GM18505 (cell line): ENCODE data around the gene TTYH3.
"Not testable (repeated sequence)": the region's sequence is repeated elsewhere in the genome, so short reads cannot be mapped to it uniquely, and the experiment has no call there.

Experiments
- ATAC-seq: cut with Tn5 transposase; IDR thresholded peaks from one replicate; pipeline ENCODE4 v1.9.1; 2021; ENCODE audit not compliant: unreplicated experiment
- POLR2A ChIP-seq: IDR thresholded peaks from 4 replicates; pipeline ENCODE4 v1.6.1; 2011; ENCODE audit warnings: borderline replicate concordance; ENCODE audit not compliant: insufficient read depth, insufficient read length; ENCODE audit errors: extremely low read depth

Gene TTYH3, protein sequence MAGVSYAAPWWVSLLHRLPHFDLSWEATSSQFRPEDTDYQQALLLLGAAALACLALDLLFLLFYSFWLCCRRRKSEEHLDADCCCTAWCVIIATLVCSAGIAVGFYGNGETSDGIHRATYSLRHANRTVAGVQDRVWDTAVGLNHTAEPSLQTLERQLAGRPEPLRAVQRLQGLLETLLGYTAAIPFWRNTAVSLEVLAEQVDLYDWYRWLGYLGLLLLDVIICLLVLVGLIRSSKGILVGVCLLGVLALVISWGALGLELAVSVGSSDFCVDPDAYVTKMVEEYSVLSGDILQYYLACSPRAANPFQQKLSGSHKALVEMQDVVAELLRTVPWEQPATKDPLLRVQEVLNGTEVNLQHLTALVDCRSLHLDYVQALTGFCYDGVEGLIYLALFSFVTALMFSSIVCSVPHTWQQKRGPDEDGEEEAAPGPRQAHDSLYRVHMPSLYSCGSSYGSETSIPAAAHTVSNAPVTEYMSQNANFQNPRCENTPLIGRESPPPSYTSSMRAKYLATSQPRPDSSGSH

DNA sequence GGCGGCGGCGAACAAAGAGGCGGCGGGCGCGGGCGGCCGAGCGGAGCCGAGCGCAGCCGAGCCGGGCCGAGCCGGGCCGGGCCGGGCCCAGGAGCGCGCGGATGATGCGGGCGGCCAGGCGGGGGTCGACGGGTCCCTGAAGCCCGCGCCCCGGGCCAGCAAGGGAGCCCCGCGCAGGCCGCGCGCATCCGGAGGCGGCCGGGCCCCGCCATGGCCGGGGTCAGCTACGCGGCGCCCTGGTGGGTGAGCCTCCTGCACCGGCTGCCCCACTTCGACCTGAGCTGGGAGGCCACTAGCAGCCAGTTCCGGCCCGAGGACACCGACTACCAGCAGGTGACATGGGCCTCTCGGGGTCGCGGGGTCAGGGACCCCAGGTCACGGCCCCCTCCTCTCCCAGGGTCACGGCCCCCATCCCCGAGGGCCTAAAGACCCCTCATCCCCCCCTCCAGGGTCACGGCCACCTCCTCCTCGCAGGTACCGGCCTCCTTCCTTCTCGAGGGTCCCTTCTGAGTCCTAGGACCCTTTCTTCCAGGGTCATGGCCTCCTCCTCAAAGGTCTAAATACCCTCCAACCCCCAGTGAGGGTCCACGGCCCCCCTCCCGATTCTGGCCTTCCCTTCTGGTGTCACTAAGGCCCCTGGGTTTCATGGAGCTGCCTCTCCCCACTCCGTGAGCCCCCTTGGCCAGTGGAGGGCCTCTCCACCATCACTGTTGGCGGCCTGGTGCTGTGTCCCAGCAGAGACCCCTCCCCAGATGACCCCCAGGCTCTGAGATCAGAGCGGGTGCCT lies at the start of gene TTYH3:
TSS of gene TTYH3 (plus strand) at position 41 of the 787 bp plus-strand sequence. CDS start at position 211, 170 bp downstream.
- ATAC-seq = peak; percentile 36
- peak; percentile 20 for TF ChIP-seq POLR2A

DNA sequence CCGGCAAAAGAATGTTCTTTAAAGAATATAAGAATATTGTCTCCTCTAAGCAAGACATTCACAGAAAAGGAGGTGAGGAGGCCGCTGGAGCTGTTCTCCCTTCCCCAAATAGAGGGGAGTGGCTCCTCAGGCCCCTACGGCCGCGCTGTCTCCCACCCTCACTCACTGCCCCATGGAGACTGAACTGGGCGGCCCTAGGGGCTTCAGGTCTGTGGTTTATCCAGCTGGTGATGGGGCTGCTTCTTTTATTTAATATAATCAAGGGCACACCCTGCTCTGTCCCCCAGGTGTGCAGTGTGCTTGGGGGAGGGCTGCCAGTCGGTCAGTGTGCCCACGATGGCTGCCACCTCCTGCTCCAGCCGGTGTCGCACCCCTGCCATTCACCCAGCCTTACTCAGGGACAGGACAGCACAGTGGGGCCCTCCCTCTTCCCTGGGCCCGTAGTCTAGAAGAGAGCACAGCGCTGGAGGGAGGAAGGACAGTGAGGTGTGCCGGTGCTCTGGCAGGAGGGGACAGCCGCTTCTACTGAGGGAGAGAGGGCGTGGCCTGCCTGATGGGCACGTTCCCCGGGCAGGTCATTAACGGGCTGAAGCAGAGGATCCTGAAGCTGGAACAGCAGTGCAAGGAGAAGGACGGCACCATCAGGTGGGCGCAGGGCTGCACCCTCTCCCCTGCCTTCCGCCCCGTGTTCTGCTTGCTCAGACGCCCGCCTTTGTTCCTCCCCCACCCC lies 49.6 kb upstream of the TTYH3 start:
- no peak for TF ChIP-seq POLR2A
- no peak for ATAC-seq

DNA sequence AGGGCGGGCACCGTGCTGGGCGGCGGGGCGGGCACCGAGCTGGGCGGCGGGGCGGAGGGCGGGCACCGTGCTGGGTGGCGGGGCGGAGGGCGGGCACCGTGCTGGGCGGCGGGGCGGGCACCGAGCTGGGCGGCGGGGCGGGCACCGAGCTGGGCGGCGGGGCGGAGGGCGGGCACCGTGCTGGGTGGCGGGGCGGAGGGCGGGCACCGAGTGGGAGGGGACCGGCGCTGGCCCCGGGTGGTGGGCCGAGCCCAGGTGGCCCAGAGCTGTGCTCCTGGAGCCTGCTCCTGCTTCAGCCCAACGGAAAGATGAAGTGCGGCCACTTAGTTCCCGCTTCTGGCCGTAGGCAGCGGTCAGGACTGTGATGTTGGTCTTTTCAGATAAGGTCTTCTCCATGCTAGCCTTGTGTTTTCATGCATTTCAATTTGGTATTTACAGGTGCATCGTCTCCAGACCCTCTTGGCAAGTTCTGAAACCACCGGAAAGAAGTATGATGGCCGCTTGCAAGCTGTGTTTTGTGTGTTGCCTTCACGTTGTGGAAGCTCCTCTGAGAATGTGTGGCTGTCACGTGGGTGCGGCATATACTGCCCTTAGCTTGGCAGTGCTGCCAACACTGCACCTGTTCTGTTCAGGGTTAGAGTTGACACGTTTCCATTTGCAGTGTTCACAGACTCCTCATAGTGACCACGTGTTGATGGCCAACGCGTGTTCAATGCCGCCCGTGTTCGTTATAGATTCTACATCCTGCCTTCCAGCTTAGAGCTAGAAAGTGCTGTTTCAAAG lies 47.8 kb upstream of the TTYH3 start:
- ATAC-seq = no peak
- no peak for TF ChIP-seq POLR2A

DNA sequence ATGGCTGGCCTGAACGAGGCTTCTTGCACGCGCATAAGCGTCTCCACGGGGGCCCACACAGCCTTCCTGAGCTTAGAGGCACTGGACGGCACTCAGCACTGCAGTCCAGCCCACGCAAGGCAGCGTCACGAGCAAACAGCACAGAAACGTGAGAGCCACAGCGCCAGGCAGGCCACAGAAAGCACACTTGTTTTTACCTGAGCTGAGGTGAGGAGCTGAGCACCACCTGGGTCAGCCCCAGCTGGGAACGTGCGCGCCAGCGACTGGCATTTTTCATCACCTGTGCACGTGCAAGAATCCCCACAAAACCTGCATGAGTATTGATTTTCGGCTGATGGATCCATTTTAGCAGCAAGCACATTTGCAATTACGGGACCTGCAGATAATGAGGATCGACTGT lies 46.3 kb upstream of the TTYH3 start:
- ATAC-seq = no peak
- TF ChIP-seq POLR2A = no peak

DNA sequence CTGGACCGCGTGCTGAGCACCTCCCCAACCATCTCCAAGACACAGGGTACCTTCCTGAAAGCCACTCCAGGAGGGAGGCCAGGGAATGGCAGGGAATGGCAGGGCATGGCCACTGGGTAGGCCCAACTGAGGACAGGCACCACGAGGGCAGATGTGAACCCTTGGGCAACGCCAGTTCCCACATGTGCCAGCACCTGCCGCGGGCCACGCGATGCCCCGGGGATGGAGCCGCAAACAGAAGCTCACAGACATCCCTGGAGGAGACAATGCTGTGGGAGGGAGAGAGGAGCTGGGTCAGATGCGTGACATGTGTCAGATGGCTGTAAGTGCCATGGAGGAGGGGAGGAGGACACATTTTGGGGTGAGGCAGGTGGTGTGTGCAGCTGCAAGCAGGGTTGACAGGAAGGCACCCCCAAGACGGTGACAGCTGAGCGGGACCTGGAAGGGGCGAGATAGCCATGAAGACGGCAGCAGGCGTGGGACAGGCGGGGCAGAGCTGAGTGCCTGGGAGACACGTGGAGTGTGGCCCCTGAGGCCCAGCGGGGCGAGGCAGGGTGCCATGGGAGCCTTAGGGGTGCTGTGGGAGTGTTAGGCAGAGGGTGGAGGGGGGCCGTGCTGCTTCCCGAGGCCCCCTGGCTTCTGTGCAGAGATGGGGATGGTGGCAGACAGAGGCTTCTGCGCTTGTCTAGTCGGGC lies 45.3 kb upstream of the TTYH3 start:
- no peak for TF ChIP-seq POLR2A
- ATAC-seq = no peak

DNA sequence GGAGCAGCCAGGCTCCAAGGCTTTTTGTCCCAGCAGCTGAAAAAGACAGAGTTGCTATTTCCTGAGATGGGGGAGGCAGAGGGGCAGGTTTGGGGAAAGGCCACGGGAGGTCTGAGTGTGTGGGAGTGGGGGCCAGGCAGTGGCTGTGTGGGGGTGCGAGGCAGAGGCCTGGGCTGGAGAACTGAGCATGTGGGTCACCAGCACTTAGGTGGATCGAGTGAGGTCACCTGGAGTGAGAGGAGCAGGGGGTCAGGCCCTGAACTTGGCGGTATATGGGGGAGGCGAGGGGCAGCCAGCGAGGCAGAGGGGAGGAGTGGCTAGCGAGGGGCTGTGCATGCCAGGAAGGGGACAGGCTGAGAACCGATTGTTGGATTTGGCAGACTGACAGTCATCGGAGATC lies 44.7 kb upstream of the TTYH3 start:
- ATAC-seq = no peak
- no peak for TF ChIP-seq POLR2A

DNA sequence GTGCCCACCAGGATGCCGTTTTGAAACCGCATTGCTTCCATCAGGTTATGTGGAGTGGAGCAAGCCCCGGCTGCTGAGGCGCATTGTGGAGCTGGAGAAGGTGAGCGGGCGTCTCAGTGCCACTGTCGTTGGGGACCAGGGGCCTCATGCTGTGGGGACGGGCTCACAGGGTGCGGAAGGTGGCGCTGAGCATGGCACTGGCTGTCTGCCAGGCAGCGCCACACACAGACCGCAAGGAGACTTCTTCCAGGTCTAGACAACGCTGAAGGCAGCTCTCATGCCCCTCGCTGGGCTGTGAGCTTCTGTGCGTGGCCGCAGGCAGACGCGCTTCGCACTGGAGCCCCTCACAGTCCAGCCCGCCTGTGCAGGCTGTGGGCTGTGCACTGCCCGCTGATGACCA lies 44.0 kb upstream of the TTYH3 start:
- no peak for ATAC-seq

DNA sequence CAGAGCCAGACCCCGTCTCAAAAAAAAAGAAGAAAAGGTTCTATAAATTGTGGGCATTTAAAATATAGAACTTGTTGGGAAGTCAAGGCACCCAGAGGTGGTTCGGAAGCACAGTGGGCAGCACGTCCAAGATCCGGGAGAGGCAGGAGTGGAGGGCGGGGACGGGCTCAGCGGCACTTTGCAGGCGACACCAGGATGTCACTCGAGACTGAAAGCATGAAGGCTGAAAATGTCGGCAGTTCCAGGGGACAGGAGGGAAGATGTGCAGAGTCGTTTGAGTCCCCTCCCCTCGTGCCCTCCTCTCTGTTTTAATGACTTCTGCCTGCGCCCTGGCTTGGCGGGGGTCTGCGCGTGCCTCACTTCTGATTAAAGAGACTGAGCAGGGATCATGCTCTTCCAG lies 42.4 kb upstream of the TTYH3 start:
- no peak for TF ChIP-seq POLR2A
- no peak for ATAC-seq

More for the DNA sequence above, 44.0 kb upstream of the TTYH3 start:
- TF ChIP-seq POLR2A = no peak

DNA sequence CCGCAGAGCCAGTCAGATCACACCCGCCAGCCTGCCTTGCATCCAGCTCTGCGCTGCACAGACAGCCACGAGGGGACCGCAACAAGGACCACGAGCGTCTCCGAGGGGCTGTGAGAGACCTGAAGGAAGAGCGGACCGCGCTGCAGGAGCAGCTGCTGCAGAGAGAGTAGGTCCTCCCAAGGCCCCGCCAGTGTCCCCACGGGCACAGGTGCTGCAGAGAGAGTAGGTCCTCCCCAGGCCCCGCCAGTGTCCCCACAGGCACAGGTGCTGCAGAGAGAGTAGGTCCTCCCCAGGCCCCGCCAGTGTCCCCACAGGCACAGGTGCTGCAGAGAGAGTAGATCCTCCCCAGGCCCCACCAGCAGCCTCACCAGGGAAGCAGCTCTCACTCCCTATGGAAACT lies 41.8 kb upstream of the TTYH3 start:
- ATAC-seq = not testable (repeated sequence)

DNA sequence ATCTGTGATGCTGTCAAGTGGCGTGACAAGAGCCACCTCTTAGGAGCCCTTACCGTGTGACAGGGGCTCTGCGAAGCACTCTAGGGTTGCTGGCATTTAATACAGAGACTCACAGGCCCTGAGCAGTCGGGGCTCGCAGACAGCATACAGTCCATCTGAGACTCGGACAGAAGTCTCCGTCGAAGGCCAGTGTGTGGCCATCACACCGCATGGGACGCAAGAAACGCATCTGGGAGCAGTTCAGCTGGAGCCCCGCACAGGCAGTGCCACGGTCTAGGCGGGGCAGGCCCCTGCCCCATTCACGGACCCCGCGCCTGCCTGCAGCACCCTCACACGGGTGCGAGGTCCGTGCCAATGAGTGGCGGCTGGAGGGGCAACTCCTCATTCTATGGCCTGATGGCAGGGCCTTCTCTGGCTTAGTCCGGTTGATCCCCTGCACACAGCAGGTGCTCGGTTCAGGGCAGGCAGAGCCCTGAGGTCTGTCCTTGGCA lies 39.4 kb upstream of the TTYH3 start:
- ATAC-seq = no peak

DNA sequence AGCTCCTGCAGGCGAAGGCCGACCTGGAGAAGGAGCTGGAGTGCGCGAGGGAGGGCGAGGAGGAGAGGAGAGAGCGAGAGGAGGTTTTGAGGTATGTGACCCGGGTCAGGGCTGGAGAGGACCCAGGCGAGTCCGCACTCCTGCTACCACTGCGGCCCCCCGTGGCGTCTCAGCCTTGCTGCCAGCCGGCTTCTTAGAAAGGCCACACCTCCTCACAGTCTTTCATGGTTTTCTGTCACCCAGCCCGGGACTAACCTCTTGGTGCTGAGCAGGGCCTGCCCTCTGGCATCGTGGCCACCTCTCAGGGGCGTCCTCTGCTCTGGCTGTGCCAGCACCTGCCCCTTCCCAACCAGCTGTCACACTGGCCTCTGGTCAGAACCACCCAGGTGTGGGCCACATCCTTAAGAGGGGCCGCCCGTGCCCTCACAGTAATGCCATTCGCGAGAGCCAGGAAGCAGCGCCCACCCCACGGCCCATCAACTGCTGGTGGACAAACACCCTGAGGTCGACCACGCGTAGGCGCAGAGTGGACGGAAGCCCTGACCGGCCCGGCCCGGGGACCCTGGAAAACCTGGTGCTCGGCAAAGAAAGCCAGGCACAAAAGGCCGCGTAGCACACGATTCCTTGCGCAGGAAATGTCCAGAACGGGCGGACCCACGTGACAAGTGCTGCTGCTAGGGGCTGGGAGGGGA lies 38.6 kb upstream of the TTYH3 start:
- no peak for TF ChIP-seq POLR2A
- no peak for ATAC-seq

More for the DNA sequence above, 39.4 kb upstream of the TTYH3 start:
- no peak for TF ChIP-seq POLR2A

DNA sequence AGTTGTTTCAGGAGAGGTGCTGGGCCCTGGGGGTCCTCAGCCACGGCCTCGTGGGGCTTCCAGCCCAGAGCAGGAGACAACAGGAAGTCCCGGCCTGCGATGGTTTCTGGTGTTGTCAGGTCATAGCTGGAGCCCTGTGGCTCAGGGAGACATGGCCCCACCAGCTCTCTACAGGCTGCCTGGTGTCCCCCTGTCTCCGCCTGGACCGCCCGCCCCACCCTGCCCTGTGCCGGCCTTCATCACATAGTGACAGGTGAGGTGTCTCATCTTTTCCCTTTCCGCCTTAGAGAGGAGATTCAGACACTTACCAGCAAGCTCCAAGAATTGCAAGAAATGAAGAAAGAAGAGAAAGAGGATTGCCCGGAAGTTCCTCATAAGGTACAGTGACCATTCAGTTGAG lies 37.2 kb upstream of the TTYH3 start:
- no peak for TF ChIP-seq POLR2A
- no peak for ATAC-seq

DNA sequence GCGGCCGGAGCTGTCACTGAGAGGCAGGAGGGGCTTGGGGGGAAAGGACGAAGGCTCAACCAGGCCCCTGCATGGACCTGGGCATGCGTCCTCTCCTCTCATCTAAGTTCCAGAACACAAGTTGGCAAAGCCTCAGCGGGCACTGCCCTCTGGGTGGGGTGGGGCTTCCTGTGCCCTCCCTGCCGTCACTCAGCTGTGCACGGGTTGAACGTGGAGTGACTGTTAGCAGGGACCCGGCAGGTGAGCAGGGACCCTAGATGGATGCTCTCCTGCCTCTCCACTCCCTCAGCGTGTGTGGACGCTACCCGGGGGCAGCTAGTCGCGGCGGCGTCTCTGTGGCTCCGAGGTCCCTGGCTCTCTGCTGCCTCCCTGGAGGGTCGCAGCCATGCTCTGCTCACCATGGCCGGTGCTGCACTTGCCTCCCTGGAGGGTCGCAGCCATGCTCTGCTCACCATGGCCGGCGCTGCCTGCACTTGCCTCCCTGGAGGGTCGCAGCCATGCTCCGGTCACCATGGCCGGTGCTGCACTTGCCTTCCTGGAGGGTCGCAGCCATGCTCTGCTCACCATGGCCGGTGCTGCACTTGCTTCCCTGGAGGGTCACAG lies 36.4 kb upstream of the TTYH3 start:
- no peak for ATAC-seq
- no peak for TF ChIP-seq POLR2A
